Activated T-helper 1 cell treated with Interleukin-2 at 50 U/mL for 16 hours (primary cell): ENCODE data around the gene NGFR.
A peak's percentile ranks its signal among the peaks of the same experiment; 100 is the strongest.
"Not testable (repeated sequence)": the region's sequence is repeated elsewhere in the genome, so short reads cannot be mapped to it uniquely, and the experiment has no call there.

Experiments used
- DNase-seq: peaks from one replicate; pipeline ENCODE4 v3.0.0-alpha.2; 2020; ENCODE audit warnings: low read depth

NGFR gene

GRCh38 chr17:49496183-49496866 is 1.2 kb downstream of the NGFR start:
- peak; percentile 70 for DNase-seq

DNA sequence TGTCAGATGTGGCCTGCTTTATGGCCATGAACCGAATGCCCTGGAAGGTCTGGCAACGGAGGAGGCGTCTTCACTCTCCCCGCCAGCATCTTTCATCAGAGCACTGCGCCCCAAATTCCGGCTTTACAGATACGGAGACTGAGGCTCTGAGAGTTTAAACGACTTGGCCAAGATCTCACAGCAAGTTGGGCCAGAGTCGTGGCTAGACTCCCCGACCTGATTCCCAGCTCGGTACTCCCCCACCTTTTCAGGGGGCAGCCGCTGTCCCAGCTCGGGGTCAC is 1.7 kb downstream of the NGFR start:
- DNase-seq: no peak

DNA sequence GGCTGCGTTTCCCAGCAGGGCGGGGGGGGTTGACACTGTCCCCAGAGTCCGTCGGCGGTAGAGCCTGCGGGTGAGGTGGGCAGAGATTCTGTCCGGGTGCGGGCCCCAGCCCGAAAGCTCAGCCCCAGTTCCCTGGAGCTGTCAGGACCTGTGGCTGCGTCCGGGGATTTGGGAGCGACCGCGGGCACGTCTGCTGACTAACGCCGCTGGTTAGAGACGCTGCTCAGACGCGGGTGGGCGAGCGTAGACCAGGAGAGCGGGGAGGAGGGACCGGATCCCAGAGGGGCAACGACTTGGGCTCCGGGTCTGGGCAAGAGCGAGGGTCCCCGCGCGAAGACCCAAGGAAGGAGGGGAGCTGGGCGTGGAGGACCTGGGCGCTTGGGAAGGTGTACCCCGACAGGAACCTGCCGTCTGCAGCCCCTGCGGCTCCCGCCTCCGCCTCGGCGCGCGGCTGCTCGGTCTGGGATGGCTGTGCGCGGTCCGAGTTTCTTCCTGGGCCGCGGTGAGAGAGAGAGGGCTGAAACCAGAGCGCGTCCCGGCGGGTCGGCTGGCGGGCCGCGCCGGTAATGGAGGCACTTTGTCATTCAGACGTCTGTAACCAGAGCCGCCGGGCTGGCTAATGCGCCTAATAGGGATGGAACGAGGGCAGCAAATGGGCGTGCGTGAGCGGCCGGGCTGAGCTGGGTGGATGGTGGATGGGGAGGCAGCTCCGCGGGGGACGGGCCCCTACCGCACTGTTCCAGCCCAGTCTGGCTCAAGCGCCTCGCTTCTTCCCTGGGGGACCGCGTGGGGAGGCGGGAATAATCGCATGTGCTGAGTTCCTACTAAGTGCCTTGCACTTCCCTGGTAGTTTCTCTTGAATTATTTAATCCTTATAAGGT is 2.3 kb downstream of the NGFR start:
- DNase-seq: no peak

DNA sequence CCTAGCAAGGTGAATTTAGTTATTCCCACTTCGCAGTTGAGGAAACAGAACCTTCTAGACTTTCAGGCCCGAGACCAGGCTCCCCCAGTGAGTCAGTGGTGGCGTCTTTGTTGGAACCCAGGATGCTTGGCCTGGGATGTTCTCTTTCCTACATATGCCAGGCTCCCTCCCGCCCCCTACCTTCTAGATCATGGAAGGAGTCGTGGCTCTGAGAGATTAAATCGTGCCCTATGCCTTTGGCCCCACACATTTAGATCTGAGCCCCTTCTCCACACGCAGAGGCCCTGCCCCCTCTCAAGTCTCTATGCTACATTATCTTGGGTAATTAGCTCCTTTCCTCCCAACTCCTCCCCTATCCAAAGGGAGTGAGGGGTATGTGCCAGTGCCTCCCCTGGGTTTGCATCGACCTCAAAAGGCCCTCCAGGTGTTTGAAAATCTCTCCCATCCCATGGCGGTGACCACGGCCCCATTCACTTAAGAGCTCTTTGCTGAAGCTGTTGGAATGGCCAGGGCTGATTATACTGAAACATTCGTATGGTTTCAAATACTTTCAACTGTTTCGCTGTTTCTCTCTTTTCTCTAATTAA is 3.0 kb downstream of the NGFR start:
- DNase-seq: no peak

GRCh38 chr17:49501496-49501895 is 6.4 kb downstream of the NGFR start:
- no peak for DNase-seq

GRCh38 chr17:49502254-49502653 is 7.2 kb downstream of the NGFR start:
- no peak for DNase-seq

GRCh38 chr17:49502680-49503079 is 7.6 kb downstream of the NGFR start:
- DNase-seq: not testable (repeated sequence)

GRCh38 chr17:49504369-49504768 is 9.3 kb downstream of the NGFR start:
- DNase-seq: no peak

DNA sequence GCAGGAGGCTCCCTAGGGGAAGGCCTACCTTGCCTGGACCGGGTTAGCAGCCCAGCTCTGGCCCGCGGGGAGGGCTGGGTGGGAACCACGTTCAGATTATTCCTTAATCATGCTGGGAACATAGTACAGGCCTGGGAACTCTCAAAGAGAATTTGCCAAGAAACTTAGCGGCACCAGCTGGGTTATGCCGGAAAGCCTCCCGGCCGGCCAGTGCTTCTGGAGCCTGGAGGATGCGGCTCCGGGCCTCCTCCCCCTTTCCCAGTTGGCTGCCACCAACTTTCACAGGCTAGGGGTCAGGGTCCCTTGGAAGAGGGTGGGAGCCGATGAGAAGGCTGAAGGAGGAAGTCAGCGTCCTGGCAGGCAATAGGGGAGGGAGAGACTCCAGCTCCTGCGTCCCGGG is 10.8 kb downstream of the NGFR start:
- DNase-seq: no peak

GRCh38 chr17:49506282-49506681 is 11.2 kb downstream of the NGFR start:
- DNase-seq: no peak

DNA sequence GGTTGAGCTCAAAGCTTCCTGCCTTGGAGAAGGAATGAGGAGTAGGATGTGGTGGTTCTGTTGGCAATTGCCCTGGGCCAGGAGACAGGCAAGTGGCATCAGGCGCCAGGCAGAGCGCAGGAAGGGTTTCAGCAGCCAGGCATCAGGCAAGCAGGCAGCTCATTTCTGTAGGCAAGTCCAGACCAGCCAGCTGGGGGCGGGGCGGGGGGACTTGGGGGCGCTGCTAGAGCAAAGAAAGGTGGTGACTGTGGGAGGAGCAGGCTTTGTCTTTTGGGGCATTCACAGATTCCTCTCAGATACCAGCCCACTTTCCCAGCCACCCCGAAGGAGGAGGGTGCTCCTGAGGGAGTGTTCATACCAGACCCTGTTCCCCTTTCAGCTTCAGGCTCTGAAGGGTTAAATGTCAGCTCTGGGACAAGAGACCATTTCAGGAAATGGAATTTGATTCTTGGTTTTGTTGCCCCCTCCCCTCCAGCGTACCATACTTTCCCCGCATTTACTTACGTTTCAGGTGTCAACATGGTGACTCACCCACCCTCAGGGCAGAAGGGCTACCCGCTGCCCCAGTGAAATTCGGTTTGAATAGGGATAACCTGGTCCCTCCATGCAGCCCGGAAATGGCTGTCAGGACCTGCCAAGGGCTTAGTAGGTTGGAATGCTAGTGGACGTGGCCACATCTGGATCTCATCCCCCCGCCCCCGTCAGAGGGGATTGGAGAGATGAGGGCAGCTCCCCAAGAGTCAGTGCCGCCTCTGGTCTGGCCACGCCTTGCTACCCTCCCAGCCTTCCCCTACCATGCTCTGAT is 13.2 kb downstream of the NGFR start:
- no peak for DNase-seq

DNA sequence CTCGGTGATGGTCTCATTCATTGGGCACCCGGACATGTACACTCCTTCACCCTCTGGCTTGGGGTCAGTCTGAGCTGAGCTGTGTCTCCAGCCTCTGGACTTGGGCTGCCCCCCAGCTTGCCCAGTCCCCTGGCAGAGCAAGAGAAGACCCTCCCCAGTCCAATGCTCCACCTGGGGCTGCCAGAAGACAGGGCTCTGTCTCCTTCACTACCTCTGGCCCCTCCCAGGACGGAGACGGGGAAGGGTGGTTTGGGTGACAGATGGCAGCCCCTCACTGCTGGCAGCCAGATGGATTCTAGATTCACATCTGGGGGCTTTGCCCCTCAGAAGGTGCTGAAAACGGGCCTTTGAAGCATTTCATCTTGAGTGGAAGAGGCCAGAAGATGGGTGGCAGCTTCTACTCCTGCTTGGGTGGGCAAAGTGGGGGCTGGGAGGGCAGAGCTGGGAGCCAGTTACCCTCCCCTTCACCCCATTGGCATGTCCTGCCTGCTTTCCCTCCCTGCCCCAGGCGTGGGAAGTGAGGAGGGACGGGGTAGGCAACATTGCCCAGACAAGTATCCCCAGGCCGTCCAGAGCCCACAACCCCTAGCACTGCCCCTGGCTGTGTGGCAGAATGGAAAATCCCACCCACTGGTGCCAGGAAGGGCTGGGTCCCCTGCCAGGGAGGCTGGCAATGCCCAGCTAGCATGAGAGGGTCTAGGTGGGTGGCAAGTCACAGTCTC is 13.9 kb downstream of the NGFR start:
- no peak for DNase-seq

- no peak for DNase-seq
Measured at GRCh38 chr17:49509588-49509917, 14.5 kb downstream of the NGFR start.

DNA sequence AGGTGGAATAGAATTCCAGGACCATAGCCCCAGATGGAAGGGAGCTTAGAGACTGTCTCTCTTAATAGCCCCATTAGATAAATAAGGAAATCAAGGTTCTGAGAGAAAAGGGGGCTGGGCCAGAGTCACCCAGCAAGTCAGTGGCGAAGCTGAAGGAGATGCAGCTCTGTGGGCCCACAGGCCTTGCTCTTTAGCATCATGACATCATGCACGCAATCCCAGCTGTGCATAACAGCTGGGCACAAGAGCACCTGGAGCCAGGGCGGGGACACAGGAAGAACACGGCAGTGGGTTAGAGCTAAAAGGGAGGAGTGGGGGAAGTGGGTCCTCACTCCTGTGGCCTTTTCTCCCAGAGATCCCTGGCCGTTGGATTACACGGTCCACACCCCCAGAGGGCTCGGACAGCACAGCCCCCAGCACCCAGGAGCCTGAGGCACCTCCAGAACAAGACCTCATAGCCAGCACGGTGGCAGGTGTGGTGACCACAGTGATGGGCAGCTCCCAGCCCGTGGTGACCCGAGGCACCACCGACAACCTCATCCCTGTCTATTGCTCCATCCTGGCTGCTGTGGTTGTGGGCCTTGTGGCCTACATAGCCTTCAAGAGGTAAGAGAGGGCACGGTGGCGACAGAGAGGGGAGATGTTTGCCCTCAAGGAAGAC is 15.1 kb downstream of the NGFR start:
- DNase-seq: no peak

GRCh38 chr17:49510720-49511110 is 15.6 kb downstream of the NGFR start:
- DNase-seq: no peak

DNA sequence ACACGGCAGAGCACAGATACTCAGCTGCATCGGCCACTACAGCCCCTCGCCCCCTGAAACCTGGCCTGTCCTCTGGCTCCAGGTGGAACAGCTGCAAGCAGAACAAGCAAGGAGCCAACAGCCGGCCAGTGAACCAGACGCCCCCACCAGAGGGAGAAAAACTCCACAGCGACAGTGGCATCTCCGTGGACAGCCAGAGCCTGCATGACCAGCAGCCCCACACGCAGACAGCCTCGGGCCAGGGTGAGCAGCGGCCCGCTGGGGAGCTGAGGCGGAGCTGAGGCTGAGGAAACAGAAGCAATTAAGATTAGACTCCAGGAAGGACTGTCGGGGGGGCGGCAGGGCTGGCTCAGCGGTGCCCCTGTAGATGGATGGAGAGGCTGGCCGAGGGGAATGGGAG is 16.7 kb downstream of the NGFR start:
- DNase-seq: no peak

DNA sequence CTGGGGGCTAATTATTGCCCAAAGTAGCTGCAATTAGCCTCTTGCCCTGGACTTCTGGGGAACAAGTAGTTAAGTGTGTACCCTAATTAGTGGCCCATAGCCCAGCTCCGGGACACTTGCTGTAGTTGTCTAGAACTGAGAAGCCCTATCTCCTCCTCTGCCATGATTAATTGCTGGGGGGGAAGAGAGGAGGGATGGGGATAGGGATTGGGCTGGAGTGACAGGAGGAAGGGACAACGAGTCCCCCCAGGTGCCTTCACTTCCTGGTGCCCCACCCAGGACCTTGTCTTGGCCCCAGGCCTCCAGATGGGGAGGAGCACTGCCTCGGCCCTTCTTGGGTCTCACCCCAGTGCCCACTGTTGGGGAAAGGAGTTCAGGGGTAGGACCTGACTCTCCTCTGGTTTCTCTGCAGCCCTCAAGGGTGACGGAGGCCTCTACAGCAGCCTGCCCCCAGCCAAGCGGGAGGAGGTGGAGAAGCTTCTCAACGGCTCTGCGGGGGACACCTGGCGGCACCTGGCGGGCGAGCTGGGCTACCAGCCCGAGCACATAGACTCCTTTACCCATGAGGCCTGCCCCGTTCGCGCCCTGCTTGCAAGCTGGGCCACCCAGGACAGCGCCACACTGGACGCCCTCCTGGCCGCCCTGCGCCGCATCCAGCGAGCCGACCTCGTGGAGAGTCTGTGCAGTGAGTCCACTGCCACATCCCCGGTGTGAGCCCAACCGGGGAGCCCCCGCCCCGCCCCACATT is 17.4 kb downstream of the NGFR start:
- no peak for DNase-seq

GRCh38 chr17:49513044-49513395 is 17.9 kb downstream of the NGFR start:
- DNase-seq: no peak

- no peak for DNase-seq
Measured at GRCh38 chr17:49513641-49514040, 18.5 kb downstream of the NGFR start.

DNA sequence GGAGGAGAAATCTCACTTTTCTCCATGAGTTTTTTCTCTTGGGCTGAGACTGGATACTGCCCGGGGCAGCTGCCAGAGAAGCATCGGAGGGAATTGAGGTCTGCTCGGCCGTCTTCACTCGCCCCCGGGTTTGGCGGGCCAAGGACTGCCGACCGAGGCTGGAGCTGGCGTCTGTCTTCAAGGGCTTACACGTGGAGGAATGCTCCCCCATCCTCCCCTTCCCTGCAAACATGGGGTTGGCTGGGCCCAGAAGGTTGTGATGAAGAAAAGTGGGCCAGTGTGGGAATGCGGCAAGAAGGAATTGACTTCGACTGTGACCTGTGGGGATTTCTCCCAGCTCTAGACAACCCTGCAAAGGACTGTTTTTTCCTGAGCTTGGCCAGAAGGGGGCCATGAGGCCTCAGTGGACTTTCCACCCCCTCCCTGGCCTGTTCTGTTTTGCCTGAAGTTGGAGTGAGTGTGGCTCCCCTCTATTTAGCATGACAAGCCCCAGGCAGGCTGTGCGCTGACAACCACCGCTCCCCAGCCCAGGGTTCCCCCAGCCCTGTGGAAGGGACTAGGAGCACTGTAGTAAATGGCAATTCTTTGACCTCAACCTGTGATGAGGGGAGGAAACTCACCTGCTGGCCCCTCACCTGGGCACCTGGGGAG is 19.1 kb downstream of the NGFR start:
- DNase-seq: no peak
